NCI-H146 treated with DMSO at 0.1 percent for 48 hours (cell line): ENCODE results near the gene EIF2AK2.
"Not testable (repeated sequence)": the region's sequence is repeated elsewhere in the genome, so short reads cannot be mapped to it uniquely, and the experiment has no call there.

ENCODE experiments used
- DNase-seq: peaks from one replicate; lab custom pipeline; 2025; ENCODE audit not compliant: unreplicated experiment; lab: John Stamatoyannopoulos, UW

Gene EIF2AK2

GRCh38 chr2:37156857-37157714, at the start of gene EIF2AK2:
EIF2AK2 (minus strand) TSS chr2:37156980; CDS start chr2:37147806, 9,174 bp downstream.
- DNase-seq = peak; percentile 72

- DNase-seq = no peak
Observed at GRCh38 chr2:37205689-37206341, 49.0 kb upstream of the EIF2AK2 start.

DNA sequence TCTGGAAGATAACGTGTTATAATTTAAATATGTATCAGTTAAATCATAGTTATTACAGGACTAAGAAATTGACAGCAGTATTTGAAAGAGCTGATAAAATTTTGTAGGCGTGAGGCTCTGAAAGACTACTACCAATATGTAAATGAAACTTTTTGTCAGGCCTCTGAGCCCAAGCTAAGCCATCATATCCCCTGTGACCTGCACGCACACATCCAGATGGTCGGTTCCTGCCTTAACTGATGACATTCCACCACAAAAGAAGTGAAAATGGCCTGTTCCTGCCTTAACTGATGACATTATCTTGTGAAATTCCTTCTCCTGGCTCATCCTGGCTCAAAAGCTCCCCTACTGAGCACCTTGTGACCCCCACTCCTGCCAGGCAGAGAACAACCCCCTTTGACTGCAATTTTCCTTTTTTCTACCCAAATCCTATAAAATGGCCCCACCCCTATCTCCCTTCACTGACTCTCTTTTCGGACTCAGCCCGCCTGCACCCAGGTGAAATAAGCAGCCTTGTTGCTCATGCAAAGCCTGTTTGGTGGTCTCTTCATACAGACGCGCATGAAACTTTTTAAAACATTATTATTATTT, 48.4 kb upstream of the EIF2AK2 start:
- DNase-seq = not testable (repeated sequence)

- DNase-seq = no peak
Observed at GRCh38 chr2:37203708-37204107, 46.9 kb upstream of the EIF2AK2 start.

DNA sequence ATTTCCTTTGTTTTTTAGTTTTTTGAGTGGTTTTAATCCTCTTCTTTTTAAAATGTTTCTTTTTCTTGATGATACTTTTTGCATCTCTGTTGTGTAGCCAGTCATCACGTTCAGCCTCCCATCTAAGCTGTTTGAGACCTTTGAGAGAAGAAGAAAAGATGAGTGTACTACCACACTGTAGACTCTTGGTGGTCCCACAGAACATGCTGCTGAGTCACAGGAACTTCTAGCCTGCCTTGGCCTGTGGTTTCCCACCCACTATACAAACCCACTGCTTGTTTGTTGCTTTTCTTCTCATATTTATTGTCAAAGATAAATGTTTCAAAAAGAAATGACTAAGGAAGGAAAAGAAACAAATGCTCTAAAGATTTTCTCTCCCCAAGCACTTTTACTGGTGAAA, 45.0 kb upstream of the EIF2AK2 start:
- DNase-seq = no peak

DNA sequence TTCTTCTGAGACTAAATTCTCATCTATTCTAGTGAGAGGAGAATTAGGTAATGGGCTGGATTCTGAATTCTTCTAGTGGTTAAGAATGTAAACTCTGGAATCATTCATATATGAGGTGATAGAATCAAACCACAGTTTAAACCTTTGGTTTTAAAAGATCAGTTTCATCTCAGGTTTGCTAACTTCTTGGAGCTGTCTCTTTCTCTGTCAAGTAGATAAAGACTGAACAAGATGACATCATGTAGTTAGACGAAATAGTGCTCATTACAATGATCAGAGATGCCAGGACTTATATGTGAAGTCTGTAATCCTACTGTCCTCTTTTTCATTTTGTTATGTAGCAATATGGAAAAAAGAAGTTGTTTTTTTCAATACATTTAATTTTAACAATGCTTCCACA, 44.4 kb upstream of the EIF2AK2 start:
- no peak for DNase-seq

GRCh38 chr2:37198681-37199065, 41.9 kb upstream of the EIF2AK2 start:
- DNase-seq = no peak

DNA sequence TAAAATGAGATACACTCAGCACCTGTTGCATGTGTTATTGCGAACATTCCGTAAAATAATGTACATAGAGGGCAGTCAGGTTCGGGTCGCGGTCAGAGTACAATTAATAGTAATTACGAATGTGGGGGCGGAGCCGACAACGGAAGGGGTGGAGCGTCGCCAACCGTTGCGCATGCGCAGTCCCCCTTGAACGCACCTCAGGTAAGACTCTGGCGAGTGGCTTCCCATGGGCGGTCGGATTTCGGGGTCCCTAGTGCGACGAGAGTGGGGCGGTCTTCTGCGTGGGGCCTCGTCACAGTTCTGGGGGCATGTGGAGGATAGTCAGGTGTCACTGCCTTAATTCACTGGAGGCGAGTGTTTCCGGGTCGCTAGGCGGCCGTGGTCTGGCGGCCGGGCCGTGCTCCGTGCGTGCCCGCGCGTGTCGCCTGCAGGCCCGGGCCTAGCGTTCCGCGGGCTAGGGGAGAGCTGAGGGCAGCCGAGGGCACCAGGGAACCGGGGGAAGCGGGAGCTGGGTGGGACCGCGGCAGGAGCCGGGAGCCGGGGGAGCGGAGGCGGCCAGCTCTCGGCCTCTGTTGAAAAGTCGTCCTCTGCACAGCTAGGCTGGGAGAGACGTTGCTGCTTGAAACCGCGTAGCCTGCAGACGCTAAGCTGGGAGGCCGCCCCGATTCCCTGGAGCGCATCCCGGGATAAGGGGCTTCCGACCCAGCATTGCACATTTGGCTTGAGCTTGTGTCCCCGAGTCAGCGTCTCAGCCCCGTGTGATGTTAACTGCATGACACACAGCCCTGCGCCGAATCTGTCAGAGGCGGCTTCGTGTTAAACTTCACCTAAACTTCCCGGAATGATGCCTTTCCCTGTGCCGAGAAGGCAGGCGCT, 39.8 kb upstream of the EIF2AK2 start, which contains the start of gene CEBPZOS:
TSS of gene CEBPZOS (plus strand) at position 177 of the 876 bp plus-strand sequence. CDS start 3,209 bp downstream, outside the sequence.
- peak; percentile 70 for DNase-seq

DNA sequence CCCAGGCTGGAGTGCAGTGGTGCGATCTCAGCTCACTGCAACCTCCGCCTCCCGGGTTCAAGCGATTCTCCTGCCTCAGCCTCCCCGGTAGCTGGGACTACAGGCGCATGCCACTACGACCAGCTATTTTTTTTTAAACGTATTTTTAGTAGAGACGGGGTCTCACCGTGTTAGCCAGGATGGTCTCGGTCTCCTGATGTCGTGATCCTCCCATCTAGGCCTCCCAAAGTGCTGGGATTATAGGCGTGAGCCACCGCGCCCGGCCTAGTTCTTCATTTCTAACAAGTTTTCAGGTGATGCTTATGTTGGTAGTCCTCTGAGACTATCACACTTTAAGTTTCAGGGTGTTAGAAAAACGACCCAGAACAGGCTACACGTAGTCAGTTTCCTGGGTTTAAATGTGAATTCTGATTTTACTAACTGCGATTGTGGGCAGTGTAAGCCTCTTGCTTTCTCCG, 39.1 kb upstream of the EIF2AK2 start:
- DNase-seq = not testable (repeated sequence)

GRCh38 chr2:37192551-37192950, 35.8 kb upstream of the EIF2AK2 start:
- no peak for DNase-seq

DNA sequence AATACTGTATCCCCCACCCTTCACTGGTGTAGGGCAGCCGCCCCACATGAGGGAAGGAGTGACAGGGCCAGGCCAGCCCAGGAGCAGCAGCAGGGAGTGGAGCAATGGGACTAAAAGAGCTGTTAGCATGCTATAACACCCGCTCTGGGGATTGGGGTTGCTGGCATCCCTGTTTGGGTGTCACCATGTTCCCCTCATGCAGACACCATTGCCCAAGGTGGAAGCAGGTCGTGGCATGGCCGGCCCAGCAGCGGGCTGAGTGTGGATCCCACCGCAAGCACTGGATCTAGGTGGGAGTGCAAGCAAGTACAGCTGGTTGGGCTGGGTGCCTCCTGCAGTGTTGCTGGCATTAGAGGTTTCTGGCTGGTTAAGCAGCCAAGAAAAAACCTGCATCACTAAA, 35.0 kb upstream of the EIF2AK2 start:
- no peak for DNase-seq

GRCh38 chr2:37191253-37191652, 34.5 kb upstream of the EIF2AK2 start:
- no peak for DNase-seq

GRCh38 chr2:37190290-37190689, 33.5 kb upstream of the EIF2AK2 start:
- no peak for DNase-seq

- DNase-seq = peak; percentile 34
Observed at GRCh38 chr2:37189452-37190153, 32.8 kb upstream of the EIF2AK2 start.

DNA sequence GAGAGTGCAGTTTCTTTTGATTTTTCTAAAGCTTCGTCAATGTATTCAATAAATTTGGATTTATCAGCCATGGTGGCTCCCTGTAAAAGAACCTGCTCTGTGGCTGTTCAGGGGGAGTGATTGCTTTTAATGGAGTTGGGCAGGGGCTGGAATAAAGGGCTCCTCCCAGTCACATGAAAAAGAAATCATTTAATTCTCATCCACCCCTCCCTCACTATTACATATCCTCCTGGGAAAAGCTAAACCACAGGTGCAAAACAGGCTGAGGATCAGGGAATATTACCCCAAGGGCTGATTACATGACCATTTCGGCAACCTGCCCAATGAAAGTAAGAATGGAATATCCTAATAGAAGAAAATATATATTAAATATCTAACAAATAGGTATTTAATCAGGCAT, 31.8 kb upstream of the EIF2AK2 start, which contains the start of gene SULT6B1:
TSS of gene SULT6B1 (minus strand) at position 101 of the 400 bp plus-strand sequence. CDS start at position 71, 30 bp downstream.
- DNase-seq = no peak

GRCh38 chr2:37181726-37182684, 25.2 kb upstream of the EIF2AK2 start:
- no peak for DNase-seq

DNA sequence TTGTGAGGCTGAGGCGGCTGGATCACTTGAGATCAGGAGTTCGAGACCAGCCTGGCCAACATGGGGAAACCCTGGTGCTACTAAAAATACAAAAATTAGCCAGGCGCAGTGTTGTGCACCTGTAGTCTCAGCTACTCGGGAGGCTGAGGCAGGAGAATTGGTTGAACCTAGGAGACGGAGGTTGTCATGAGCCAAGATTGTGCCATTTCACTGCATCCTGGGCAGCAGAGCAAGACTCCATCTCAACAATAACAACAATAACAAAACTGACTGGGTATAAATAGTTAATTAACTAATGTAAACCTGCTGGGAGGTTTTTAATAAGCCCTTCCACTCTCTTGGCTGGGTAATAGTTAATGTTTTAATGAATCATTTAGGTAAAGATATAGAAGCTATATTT, 23.9 kb upstream of the EIF2AK2 start:
- no peak for DNase-seq

DNA sequence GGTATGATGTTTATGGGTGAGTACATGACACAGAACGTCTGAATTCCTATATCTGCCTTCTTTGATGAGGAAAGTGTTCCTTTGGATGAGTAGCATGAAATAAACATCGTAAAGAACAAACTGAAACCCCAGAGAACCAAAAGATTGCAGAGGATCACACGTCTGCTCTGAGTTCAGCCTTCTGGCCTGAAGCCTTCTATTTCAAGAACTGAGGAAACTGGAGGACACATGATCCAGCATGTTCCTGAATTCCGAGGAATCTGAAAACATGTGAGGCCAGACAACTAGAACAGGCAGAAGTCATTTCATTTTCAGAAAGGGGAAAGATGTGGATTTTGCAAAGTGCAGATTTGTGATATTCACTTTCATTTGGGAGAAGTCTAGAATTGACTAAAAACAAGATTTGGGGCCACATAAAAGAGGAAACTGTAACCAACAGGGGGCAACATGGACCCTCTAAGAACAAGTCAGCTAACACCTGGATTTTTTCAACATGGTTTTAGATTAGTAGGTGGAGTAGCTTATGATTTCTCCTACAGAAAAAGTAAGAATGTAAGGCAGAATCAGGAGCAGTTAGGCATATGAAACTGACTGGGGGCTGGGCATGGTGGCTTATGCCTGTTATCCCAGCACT, 23.3 kb upstream of the EIF2AK2 start:
- DNase-seq = no peak
